Retinal pigment epithelial cell (primary cell): ENCODE results near the gene AUNIP.

Experiments used
- DNase-seq: peaks from one replicate; pipeline ENCODE4 v3.0.0-alpha.2; 2010; ENCODE audit warnings: low read depth
- H3K4me3 ChIP-seq: 2 replicates; pipeline ENCODE4 v1.5.1; 2011; ENCODE audit warnings: mild to moderate bottlenecking, low read length, control low read depth, moderate library complexity
- TF ChIP-seq, protein P1 (sequence below): conservative IDR thresholded peaks from 2 replicates; pipeline ENCODE4 v1.5.1; 2011; ENCODE audit warnings: low read depth, low read length, control low read depth, inconsistent platforms

Gene AUNIP

DNA sequence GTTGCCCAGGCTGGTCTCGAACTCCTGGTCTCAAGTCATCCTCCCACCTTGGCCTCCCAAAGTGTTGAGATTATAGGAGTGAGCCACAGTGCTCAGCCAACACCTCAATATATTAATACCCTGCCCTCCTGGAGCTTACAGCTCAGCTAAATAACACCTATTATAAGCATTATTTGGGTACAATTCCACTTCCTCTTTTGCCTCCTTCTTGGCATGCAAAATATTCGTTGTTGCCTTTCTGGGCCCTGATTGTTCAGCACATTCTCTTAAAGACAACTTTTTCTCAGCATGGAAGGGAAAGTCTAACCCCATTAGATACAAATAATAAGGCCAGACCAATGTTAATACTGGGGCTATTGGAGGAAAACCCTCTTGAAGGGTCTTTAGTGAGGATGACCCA is 13.5 kb upstream of the AUNIP start:
- H3K4me3 ChIP-seq: no peak overlapping the region
- TF ChIP-seq, protein P1, sequence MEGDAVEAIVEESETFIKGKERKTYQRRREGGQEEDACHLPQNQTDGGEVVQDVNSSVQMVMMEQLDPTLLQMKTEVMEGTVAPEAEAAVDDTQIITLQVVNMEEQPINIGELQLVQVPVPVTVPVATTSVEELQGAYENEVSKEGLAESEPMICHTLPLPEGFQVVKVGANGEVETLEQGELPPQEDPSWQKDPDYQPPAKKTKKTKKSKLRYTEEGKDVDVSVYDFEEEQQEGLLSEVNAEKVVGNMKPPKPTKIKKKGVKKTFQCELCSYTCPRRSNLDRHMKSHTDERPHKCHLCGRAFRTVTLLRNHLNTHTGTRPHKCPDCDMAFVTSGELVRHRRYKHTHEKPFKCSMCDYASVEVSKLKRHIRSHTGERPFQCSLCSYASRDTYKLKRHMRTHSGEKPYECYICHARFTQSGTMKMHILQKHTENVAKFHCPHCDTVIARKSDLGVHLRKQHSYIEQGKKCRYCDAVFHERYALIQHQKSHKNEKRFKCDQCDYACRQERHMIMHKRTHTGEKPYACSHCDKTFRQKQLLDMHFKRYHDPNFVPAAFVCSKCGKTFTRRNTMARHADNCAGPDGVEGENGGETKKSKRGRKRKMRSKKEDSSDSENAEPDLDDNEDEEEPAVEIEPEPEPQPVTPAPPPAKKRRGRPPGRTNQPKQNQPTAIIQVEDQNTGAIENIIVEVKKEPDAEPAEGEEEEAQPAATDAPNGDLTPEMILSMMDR: no peak
- no peak for DNase-seq

DNA sequence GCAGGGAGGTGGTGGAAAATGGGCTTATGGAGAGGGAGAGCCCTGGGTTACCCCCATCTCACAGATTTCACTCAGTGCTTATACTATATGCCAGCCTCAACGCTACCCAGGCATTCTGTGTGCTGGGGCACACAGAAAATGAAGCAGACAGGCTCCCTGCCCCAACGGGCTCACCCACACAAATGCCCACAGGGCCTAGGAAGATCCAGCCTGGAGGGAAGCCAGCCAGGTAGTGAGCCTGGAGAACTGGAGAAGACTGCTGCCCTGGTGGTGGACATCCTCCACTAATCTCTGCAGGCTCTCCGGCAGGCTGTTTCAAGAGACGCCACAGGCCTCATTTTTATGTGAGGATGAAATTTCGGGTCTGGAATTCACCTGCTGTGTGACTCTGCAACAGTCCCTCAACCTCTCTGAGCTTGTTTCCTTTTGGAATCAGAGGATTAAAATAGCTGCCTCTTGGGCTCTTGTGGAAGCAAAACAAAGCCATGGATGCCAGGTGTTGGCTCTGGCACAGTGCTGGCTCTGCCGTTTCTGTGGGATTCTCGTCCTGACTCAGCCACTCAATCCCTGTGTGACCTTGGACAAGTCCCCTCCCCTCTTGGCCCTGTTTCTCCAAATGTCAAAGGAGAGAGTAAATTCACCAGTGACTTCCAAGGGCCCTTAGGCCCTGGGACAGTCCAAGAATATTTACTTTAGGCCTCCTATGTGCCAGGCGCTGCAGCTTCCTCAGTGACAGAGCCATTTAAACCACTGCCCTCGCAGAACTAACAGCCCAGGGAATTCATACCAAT is 12.6 kb upstream of the AUNIP start:
- TF ChIP-seq, protein P1: no peak
- H3K4me3 ChIP-seq: no peak overlapping the region
- DNase-seq: no peak

DNA sequence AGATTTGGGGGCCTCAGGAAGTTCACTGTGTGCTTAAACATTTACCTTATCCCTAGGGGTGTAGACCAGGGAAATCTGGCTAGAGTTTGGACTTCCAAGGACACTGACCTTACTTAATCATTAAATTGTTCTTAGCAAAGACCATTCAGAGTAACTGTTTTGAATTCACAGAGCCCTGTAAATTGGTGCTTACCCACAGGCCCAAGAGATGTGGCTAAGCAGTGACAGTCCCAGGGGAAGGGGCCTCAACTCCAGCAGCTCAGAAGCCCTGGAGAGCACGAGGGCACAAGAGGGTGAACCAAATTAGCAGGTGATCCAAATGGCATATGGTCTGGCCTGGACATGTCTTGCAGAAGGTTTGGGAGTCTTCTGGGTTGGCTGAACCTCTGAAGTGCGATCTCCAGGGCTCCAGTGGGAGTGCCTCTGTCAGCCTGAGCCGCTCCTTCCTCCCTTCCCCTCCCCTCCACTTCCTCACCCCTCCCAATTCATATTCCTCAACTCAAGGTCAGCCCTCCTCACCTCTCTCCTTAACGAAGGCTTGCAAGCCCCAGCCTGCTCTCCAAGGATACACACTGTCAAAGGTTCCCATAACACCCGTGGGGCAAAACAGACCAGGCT is 11.9 kb upstream of the AUNIP start:
- H3K4me3 ChIP-seq: no peak overlapping the region
- no peak for DNase-seq
- TF ChIP-seq, protein P1: no peak

DNA sequence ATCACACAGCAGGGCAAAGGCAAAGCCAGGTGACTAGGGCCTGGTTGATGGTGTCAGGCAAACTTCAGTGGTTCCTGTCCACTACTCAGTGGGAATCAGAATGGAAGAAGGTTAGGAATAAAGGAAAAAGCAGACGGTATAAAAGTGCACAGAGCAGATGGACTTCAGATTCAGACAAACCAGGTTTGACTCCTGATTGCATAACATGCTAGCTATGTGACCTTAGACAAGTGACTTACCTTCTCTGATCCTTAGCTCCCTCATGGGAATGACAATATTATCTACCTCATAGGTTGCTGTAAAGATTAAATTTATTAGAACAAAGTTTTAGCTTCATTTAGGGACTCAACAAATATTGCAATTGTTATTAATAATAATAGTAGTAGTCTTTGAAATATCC is 11.4 kb upstream of the AUNIP start:
- TF ChIP-seq, protein P1: no peak
- H3K4me3 ChIP-seq: no peak overlapping the region

DNA sequence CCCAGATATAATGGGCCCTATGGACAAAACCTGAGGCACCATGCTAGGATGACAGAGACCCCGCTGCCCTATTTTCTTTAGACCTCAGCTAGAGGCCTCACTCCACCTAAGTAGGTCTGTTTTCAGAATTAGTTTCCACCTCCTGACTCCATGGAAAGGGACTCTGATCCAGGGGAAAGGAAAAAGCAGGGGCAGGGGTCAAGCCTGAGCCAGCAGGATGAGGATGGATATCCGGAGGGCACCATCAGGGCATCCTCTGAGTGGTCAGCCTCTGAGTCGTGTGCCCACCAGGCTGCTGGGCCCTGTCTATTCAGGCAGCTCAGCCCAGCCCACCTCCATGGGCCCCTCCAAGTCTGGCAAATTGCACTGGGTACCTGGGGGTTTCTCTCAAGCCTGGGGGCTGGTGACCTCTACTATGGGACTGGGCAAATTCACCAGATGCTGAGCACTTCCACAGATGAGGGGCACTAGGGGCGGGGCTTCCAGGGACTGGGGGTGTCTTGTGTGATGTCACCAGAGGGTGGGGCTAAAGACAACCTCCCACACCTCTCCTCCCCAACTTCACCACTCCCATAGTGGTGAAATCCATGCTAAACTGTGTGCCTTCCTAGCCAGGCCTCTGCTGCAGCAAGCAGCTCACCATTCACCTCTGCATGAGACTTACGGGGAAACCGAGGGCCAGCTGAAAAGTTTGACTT is 10.8 kb upstream of the AUNIP start:
- no peak for DNase-seq
- TF ChIP-seq, protein P1: no peak
- H3K4me3 ChIP-seq: no peak overlapping the region

More for the DNA sequence above, 11.4 kb upstream of the AUNIP start:
- no peak for DNase-seq

DNA sequence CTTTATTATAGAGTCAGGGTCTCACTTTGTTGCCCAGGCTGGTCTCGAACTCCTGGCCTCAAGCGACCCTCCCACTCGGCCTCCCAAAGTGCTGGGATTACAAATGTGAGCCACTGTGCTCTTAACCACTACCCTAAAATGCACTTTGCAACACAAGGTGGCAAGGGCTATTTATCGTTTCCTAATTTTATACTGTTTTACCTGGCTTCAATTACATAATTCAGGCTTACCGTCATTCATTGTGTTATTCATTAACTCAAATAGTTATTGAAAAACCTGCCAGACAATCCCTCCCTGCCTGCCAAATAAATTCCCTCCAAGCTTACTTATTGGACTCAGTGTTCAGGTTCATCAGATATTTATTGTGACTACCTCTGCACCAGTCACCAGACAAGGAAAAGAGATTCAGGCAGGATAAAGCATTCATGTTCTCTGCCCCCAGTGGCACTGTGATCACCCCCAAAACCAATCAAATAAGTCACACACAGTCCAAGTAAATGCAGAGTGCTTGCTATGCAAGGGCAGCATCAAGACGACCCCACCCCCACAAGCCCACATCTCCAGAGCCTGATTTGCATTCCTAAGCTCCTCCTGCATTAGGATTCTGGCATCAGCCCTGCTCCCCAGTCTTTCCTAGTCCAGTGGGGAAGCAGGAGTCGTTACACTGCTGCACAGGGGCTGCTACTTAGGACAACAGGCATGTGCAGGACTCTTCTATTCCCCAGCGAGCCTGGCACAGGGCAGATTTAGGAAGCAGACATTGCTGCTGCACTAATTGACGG is 8.1 kb upstream of the AUNIP start:
- TF ChIP-seq, protein P1: no peak
- no peak overlapping the region for H3K4me3 ChIP-seq
- no peak for DNase-seq
